Measurements from ENCODE around the gene DNAJC11. TPM values are rescaled to one million over a fixed set of nuclear protein-coding genes. Genes with fewer than 3 reads are reported as not detected.
"Not testable (repeated sequence)": the region's sequence is repeated elsewhere in the genome, so short reads cannot be mapped to it uniquely, and the experiment has no call there.

Gene DNAJC11
- total RNA-seq, 3 donors from 2014 or later (not counting 1 experiment from before 2014, with no cell fraction given) = 28.7 to 40.1 (median 36.2) TPM

- Mint-ChIP-seq H3K36me3 (no peaks in the 10 kb centered on the region), H3K4me3 (peak overlapping the region; percentile 74), H3K9me3 (no peaks in the 10 kb centered on the region), H3K27ac (peak overlapping the region; percentile 45 to 87), H3K27me3 (ENCODE audit: low read depth in 2 of 2) (peaks cover 8 to 14% of the 10 kb centered on the region in 2 donors), H3K4me1 (peaks cover 22 to 25% of the 10 kb centered on the region in 2 donors)
- intact Hi-C loops (cut with micrococcal nuclease) = loop anchor here (5.0 kb wide), 1 partner anchor 84 kb away; the partner anchor contains the start of gene CAMTA1
- WGBS (ENCODE audit: insufficient coverage) = 94% methylated on average over 4 of the region's 4 CpGs
- ATAC-seq = no peak
- H3K4me3 ChIP-seq (ENCODE audit: low read length) = no peak overlapping the region
- TF ChIP-seq CTCF (IDR thresholded peaks at IDR 0.05) = no peak
- H3K4me1 ChIP-seq (ENCODE audit: control insufficient read depth, insufficient read depth, low read length) = peaks cover 12% of the 10 kb centered on the region
- no peaks in the 10 kb centered on the region for H3K36me3 ChIP-seq (ENCODE audit: control insufficient read depth, insufficient read depth, low read length)
- H3K27me3 ChIP-seq (ENCODE audit: control insufficient read depth, insufficient read depth, low read length) = no peaks in the 10 kb centered on the region
- no peaks in the 10 kb centered on the region for H3K9me3 ChIP-seq (ENCODE audit: control insufficient read depth, insufficient read depth, low read length)
- no peak for DNase-seq
- H3K27ac ChIP-seq (ENCODE audit: low read length) = no peak overlapping the region
Observed at GRCh38 chr1:6703016-6703415, 1.4 kb upstream of the DNAJC11 start.

GRCh38 chr1:6700853-6701436 is 671 bp downstream of the DNAJC11 start:
- no peak for ATAC-seq
- DNase-seq = peak in 1 of 2 donors; percentile 6
- Mint-ChIP-seq H3K9me3 (no peaks in the 10 kb centered on the region), H3K4me1 (peaks cover 22 to 26% of the 10 kb centered on the region in 2 donors), H3K4me3 (peak overlapping the region; percentile 83), H3K27ac (peak overlapping the region; percentile 45 to 87), H3K36me3 (no peaks in the 10 kb centered on the region), H3K27me3 (ENCODE audit: low read depth in 2 of 2) (no peaks in the 10 kb centered on the region)
- no peaks in the 10 kb centered on the region for H3K9me3 ChIP-seq (ENCODE audit: control insufficient read depth, insufficient read depth, low read length)
- H3K27me3 ChIP-seq (ENCODE audit: control insufficient read depth, insufficient read depth, low read length) = no peaks in the 10 kb centered on the region
- no peaks in the 10 kb centered on the region for H3K36me3 ChIP-seq (ENCODE audit: control insufficient read depth, insufficient read depth, low read length)
- H3K27ac ChIP-seq (ENCODE audit: low read length) = peak overlapping the region; percentile 40
- peak overlapping the region; percentile 81 for H3K4me3 ChIP-seq (ENCODE audit: low read length)
- WGBS (ENCODE audit: insufficient coverage) = 5% methylated on average over 23 of the region's 24 CpGs
- TF ChIP-seq CTCF (IDR thresholded peaks at IDR 0.05) = no peak
- intact Hi-C loops (cut with micrococcal nuclease) = loop anchor here (5.0 kb wide), 1 partner anchor 86 kb away; the partner anchor contains the start of gene CAMTA1
- peaks cover 12% of the 10 kb centered on the region for H3K4me1 ChIP-seq (ENCODE audit: control insufficient read depth, insufficient read depth, low read length)

- peak overlapping the region; percentile 41 for H3K4me3 Mint-ChIP-seq
- intact Hi-C loops (cut with micrococcal nuclease) = loop anchor here (5.0 kb wide), 1 partner anchor 87 kb away; the partner anchor contains the start of gene CAMTA1
- H3K4me3 ChIP-seq (ENCODE audit: low read length); H3K27me3 Mint-ChIP-seq (ENCODE audit: low read depth in 2 of 2); H3K36me3 ChIP-seq (ENCODE audit: control insufficient read depth, insufficient read depth, low read length); H3K36me3 Mint-ChIP-seq; H3K27ac Mint-ChIP-seq; H3K9me3 ChIP-seq (ENCODE audit: control insufficient read depth, insufficient read depth, low read length); H3K27ac ChIP-seq (ENCODE audit: low read length); DNase-seq; ATAC-seq; H3K9me3 Mint-ChIP-seq; H3K27me3 ChIP-seq (ENCODE audit: control insufficient read depth, insufficient read depth, low read length): not testable (repeated sequence)
- peaks cover 12% of the 10 kb centered on the region for H3K4me1 ChIP-seq (ENCODE audit: control insufficient read depth, insufficient read depth, low read length)
- H3K4me1 Mint-ChIP-seq = peaks cover 22 to 26% of the 10 kb centered on the region in 2 donors
- 97% methylated on average over 4 of the region's 4 CpGs for WGBS (ENCODE audit: insufficient coverage)
Observed at GRCh38 chr1:6699915-6700314, 1.7 kb downstream of the DNAJC11 start.

DNA sequence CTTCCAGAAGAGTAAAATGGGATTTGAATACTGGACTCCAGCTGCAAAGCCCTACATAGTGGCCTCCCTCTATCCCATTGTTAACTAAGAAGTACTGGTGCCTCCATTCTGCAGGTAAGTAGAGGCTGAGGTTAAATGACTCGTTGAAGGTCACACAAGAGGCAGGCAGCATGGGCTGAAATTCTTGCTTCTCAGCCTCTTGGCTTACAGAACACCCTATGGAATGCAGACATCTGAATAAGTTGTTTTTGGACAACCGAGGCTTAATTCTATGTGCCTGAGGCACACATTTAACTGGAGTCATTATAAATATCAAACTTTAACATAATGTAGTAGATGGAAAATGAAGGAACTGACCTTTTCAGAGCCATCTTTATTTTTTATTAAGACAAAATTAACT is 5.7 kb downstream of the DNAJC11 start:
- TF ChIP-seq CTCF (IDR thresholded peaks at IDR 0.05) = no peak
- no peaks in the 10 kb centered on the region for H3K9me3 Mint-ChIP-seq
- ATAC-seq (no peak), DNase-seq (no peak)
- H3K4me1 Mint-ChIP-seq = peaks cover 17% of the 10 kb centered on the region in 2 donors
- H3K4me3 Mint-ChIP-seq = no peak overlapping the region
- no peak overlapping the region for H3K27ac Mint-ChIP-seq
- H3K36me3 ChIP-seq (ENCODE audit: control insufficient read depth, insufficient read depth, low read length) = no peaks in the 10 kb centered on the region
- H3K27me3 Mint-ChIP-seq (ENCODE audit: low read depth in 2 of 2) = no peaks in the 10 kb centered on the region
- no peaks in the 10 kb centered on the region for H3K27me3 ChIP-seq (ENCODE audit: control insufficient read depth, insufficient read depth, low read length)
- no peaks in the 10 kb centered on the region for H3K9me3 ChIP-seq (ENCODE audit: control insufficient read depth, insufficient read depth, low read length)
- 89% methylated on average over 2 of the region's 2 CpGs for WGBS (ENCODE audit: insufficient coverage)
- H3K4me1 ChIP-seq (ENCODE audit: control insufficient read depth, insufficient read depth, low read length) = peaks cover 3% of the 10 kb centered on the region
- intact Hi-C loops (cut with micrococcal nuclease) = no loop called here
- H3K36me3 Mint-ChIP-seq = no peaks in the 10 kb centered on the region
- no peak overlapping the region for H3K4me3 ChIP-seq (ENCODE audit: low read length)
- no peak overlapping the region for H3K27ac ChIP-seq (ENCODE audit: low read length)

Measured in natural killer cell (primary cell).